HG03108 (cell line): ENCODE results near the gene MYH14.

ENCODE experiments used
- ATAC-seq: cut with Tn5 transposase; IDR thresholded peaks from one replicate; pipeline ENCODE4 v1.9.1; 2021; ENCODE audit warnings: moderate library complexity; ENCODE audit not compliant: unreplicated experiment

The MYH14 gene

GRCh38 chr19:50287331-50287730 lies 83.9 kb downstream of the MYH14 start:
- no peak for ATAC-seq

DNA sequence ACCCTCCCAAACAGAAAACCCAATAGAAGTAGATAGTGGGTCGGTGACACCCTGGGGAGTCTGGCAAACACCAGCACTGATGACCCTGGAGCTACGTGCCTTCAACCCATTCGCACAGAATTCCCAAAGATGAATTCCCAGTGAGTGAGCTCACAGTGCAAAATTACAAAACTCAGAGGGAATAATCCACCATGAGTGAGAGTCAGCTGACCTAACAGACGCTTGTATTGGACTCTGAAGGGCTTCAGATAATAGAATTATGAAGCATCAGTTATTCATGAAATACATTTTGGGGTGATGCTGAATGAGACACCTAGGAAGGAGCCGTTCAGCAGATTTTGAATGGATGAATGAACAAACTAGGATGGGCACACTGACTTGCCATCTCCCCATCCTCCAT lies 85.5 kb downstream of the MYH14 start:
- no peak for ATAC-seq

DNA sequence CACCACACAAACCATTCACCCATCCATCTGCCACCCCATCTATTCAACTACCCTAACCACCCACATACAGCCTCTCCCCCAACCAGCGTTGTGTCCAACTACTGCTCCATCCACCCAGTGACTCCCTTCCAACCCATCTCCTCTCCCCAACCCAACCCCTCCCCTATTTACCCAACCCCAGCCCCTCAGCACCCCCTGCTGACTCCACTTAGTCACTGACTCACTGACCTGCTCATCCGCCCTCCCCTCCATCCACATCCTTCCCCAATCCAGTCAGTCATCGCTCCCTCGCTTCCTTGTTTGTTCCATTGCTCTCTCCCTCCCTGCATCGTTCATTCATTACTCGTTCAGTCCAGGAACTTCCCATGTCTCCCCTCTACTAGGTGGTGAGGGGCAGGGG lies 86.6 kb downstream of the MYH14 start:
- no peak for ATAC-seq

DNA sequence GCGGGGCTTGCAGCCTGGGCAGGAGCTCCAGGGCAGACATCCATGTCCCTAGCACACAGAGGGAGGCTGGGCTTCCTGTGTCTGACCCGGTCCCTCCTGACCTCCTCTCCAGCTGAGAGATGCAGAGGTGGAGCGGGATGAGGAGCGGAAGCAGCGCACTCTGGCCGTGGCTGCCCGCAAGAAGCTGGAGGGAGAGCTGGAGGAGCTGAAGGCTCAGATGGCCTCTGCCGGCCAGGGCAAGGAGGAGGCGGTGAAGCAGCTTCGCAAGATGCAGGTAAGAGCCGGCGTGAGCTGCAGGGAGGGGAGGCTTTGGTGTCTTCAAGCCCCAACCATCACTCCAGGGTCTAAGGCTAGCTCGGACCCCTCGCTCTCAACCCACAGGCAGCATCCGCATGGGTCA lies 87.4 kb downstream of the MYH14 start:
- ATAC-seq, result no peak

DNA sequence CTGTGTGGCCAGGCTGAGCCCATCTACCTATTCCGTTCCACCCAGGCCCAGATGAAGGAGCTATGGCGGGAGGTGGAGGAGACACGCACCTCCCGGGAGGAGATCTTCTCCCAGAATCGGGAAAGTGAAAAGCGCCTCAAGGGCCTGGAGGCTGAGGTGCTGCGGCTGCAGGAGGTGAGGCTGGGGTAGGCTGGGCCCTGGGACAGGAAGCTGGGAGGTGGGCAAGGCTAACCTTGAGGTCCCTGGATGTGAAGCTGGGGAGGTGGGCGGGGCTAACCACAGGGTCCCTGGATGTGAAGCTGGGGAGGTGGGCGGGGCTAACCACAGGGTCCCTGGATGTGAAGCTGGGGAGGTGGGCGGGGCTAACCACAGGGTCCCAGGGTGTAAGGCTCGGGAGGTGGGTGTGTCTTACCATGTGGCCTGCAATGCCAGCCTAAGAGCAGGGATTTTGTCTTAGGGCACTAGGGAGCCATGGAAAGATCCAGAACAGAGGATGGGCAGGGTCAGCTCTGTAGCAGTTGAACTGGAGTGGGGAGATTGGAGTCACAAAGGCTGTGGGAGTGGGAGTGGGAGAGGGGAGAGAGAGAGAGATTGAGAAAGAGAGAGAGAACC lies 88.9 kb downstream of the MYH14 start:
- no peak for ATAC-seq

GRCh38 chr19:50293263-50294004 lies 90.0 kb downstream of the MYH14 start:
- no peak for ATAC-seq

- ATAC-seq, result no peak
Measured at GRCh38 chr19:50300051-50300450, 96.6 kb downstream of the MYH14 start.

DNA sequence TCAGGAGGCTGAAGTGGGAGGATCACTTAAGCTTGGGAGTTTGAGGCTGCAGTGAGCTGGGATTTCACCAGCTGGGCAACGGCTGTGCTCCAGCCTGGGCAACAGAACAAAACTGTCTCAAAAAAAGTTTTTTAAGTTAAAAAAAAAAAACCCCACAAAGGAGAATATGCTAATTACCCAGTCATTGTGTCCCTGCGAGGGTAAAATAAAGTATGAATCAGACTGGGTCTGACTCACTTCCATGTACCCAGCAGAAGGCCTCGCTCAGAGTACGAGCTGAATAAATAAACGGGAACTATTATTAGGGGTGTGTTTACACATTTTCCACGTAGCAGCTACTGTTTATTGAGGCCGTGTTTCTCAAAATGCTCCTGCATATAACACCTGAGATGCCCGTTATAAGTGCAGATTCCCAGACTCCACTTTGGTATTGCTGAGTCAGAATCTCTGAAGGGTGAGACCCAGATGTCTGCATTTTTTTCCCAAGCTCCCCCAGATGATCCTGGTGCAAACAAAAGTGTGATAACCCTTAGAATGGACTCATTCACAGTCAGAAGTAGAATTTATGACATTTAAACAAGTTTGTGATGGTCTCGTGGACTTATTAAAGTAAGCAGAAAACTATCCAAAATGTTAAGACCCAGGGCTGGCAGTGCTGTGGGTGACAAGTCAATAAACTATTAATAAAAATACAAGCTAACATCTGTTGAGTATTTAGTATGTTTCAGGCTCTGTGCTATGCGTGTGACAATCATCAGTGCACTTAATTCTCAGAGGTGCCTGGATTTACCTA lies 97.6 kb downstream of the MYH14 start:
- ATAC-seq, result no peak

DNA sequence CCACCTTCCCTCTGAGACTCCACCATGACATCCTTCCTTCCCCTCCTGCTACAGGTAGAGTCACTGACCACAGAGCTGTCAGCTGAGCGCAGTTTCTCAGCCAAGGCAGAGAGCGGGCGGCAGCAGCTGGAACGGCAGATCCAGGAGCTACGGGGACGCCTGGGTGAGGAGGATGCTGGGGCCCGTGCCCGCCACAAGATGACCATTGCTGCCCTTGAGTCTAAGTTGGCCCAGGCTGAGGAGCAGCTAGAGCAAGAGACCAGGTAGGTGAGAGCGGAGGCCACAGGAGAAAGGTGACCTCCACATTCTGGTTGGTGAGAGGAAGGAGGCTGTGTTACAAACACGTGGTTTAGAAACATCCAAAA lies 98.2 kb downstream of the MYH14 start:
- no peak for ATAC-seq

GRCh38 chr19:50303558-50303957 lies 100.1 kb downstream of the MYH14 start:
- no peak for ATAC-seq

- ATAC-seq, result no peak
Measured at GRCh38 chr19:50308991-50309390, 105.6 kb downstream of the MYH14 start.

DNA sequence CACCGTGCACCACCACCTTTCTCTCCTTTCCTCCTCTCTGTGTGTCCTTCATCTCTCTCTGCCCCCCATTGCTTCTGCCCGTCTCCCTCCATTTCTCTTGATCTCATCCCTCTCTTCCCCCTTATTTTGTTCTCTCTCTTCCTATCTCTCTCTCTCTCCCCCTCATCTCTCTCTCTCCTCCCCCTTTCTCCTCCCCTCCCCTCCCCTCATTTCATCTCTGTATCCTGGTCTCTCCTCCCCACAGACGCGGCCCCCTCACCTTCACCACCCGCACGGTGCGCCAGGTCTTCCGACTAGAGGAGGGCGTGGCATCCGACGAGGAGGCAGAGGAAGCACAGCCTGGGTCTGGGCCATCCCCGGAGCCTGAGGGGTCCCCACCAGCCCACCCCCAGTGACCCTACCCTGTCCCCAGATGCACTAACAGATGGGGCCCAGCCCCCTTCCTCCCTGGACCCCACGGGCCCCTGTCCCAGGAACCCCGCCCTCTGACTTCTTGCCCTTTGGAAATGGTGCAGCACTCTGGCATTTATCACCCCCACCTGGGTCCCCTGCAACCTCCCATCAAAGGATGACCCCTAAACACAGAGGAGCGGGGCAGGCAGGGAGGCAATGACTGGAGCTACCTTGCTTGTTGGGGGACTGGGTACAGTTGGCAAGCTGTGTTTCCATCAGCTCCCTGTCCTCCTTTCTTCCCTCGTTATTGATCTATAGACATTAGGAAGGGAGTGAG lies 106.1 kb downstream of the MYH14 start:
- no peak for ATAC-seq

- ATAC-seq, result no peak
Measured at GRCh38 chr19:50310759-50311465, 107.5 kb downstream of the MYH14 start.

DNA sequence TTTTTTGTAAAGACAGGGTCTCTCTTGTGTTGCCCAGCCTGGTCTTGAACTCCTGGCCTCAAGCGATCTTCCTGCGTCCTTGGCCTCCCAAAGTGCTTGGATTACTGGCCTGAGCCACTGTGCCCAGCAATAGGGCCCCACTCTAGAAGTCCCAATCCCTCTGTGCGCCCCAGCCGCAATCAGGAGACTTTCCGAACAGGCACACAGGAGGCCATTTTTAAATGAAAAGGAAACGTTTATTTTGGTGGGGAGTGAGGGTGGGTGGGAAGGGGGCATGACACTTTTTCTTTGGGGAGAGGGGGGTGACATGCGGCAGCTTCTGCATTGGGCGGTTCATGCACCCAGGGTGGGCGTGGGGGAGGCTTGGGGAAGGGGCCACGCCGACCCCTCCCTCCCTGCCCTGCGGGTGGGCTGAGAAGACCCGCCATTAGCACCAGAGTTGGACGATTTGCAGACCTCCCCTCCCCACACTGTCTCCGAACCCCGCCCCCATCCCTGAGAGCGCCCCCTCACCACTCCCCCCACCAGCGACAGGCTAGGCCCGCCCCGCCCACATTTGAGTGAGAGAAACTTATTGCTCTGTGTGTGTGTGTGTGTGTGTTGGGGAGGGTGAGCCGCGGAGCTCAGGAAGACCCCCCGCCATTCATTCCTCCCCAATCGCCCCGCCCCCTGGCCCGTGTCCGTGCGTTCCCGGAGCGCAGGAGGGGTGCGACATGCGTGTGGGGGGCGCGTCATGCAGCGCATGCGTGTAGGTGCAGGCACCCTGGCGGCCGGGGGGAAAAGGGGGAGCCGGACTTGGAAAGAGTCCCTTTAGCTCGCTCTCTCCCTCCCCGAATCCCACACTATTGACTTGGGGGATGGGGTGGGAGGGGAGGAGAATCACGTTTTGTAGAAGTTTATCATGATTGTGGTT lies 108.6 kb downstream of the MYH14 start:
- no peak for ATAC-seq

GRCh38 chr19:50312967-50313811 lies 109.8 kb downstream of the MYH14 start:
- no peak for ATAC-seq

DNA sequence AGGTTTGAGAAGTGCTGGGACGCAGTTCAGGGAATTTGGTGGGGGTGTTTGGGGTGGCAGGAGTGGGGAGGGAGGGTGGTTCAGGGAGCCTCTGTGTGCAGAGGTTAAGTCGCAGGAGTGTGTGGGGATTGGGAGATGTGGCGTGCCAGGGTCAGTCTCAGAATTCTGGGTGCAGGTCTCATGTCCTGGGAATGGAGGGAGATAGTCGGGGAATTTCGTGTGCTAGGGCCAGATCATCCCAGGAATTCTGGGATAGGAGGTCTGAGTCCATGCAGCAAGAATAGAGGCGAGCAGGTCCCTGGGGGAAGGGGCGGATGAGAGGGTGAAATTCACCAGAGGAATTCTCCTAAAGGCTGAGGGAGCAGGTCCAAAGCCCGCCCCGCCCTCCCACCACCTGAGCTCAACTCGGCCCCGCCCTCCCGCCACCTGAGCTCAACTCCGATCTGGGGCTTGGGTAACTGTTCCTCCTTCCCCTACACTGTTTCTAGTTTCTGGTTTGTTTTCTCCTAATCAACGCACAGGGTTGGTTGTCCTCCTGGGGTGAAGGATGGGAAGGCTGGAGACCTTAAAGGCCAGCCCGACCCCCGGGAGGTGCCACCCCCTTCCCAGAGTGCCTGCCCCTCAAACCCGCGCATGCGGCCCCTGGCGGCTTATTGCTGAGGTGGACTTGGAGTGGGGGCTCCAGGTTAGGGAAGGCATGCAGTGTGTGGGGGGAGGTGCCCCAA lies 110.6 kb downstream of the MYH14 start:
- ATAC-seq, result no peak

DNA sequence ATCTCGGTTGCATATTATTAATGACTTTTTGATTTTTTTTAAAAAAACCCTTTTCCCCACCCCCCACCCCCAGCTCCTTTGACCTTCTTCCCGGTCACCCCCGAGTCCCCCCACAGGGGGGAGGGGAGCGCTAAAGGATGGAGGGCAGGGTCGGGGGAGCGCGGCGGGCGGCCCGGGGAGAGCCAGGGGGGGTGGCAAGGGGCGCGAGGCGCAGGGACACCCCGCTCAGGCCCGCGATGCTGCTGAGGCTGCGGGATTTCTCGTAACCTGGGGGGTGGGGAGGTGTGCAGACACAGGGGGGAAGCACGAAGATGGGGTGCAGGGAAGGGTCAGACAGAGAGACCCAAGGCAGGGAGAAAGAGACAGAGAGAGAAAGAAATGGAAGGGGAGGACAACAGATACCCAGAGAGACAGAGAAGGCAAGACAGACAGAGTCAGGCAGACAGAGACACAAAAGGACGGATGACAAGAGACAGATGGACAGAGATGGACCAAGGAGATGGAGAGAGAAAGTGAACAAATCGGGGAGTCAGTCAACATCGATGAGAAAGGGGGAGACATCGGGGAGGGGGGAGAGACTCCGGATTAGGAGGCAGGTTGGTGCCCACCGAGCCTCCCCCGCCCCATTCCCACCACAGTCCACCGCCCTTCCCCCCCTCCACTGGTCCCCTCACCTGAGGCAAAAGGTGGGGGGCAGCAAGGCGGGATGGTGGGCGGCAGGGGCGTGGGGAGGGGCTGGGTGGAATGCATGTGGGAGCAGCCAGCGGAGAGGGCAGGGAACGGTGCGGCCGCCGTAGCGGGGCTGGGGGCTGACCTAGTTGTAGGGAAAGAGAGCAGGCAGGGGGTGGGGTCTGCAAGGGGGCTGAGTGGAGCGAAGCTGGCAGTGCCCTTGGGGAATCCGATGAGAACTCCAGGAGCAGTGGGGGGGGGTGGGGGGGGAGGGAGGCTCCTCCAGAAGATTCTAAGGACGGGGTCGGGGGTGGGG lies 111.6 kb downstream of the MYH14 start:
- ATAC-seq, result no peak
